ENCODE results near the gene TMEM271.

DNA sequence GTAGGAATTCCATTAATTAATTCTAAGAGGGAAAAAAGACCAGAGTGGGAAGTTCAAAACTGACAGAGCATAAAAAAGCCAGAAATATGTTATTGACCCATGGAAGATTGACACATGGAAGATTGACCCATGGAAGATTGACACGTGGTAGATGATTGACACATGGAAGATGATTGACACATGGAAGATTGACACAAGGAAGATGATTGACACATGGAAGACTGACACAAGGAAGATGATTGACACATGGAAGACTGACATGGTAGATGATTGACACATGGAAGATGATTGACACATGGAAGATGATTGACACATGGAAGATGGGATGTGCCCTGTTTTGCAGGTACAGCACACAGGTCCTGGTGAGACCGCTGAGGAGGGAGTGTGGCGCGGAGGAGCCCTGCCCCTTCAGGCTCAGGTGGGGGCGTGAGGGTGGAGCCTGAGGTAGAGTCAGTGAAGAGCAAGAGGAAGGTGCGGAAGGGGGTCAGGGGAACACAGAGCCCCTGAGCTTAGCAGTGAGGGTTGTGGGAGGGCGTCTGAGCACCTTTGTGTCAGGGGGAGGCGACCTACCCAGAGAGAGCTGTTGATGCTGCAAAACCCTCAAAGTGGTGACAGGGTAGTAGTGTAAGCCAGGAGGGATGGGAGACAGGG is 33.4 kb upstream of the TMEM271 start:
- TF ChIP-seq, protein P1, sequence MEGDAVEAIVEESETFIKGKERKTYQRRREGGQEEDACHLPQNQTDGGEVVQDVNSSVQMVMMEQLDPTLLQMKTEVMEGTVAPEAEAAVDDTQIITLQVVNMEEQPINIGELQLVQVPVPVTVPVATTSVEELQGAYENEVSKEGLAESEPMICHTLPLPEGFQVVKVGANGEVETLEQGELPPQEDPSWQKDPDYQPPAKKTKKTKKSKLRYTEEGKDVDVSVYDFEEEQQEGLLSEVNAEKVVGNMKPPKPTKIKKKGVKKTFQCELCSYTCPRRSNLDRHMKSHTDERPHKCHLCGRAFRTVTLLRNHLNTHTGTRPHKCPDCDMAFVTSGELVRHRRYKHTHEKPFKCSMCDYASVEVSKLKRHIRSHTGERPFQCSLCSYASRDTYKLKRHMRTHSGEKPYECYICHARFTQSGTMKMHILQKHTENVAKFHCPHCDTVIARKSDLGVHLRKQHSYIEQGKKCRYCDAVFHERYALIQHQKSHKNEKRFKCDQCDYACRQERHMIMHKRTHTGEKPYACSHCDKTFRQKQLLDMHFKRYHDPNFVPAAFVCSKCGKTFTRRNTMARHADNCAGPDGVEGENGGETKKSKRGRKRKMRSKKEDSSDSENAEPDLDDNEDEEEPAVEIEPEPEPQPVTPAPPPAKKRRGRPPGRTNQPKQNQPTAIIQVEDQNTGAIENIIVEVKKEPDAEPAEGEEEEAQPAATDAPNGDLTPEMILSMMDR (conservative IDR thresholded peaks at IDR 0.05 in 1 of 2, IDR thresholded peaks at IDR 0.05 in 1 of 2; ENCODE audit: low read depth in 1 of 2, low read length in 2 of 2) = no peak
- TF ChIP-seq EZH2 (IDR thresholded peaks at IDR 0.05; ENCODE audit: low read length, missing control alignments) = no peak
